GM12865 (cell line): ENCODE results near the gene SYNDIG1.

Experiments
- DNase-seq: peaks from one replicate; pipeline ENCODE4 v3.0.0; 2010; ENCODE audit warnings: low read depth
- H3K4me3 ChIP-seq: 2 replicates; pipeline ENCODE4 v1.5.1; 2011; ENCODE audit warnings: mild to moderate bottlenecking, low read depth, low read length, control low read depth
- TF ChIP-seq, protein P1 (sequence below): IDR thresholded peaks from 2 replicates; pipeline ENCODE4 v1.5.1; 2011; ENCODE audit warnings: low read length, control low read depth, low read depth, inconsistent platforms; ENCODE audit not compliant: insufficient read depth; ENCODE audit errors: missing control alignments

SYNDIG1 gene

DNA sequence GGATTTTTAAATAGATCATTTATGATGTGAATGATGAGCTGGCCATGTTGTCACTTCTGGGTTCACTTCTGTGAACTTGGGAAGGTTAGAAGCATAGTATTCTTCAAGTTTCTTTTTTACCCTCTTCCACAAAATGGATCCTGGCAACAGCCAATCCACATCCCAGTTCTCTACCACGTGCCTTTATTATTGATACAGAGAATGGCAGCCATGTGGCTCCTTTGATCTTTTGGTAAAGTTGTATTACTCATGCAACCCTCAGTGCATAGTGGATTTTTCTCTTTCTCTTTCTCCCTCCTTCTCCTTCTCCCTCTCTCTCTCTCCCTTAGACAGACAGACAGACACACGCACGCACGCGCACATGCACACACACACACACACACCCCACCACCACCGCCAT is 50.0 kb downstream of the SYNDIG1 start:
- TF ChIP-seq, protein P1, sequence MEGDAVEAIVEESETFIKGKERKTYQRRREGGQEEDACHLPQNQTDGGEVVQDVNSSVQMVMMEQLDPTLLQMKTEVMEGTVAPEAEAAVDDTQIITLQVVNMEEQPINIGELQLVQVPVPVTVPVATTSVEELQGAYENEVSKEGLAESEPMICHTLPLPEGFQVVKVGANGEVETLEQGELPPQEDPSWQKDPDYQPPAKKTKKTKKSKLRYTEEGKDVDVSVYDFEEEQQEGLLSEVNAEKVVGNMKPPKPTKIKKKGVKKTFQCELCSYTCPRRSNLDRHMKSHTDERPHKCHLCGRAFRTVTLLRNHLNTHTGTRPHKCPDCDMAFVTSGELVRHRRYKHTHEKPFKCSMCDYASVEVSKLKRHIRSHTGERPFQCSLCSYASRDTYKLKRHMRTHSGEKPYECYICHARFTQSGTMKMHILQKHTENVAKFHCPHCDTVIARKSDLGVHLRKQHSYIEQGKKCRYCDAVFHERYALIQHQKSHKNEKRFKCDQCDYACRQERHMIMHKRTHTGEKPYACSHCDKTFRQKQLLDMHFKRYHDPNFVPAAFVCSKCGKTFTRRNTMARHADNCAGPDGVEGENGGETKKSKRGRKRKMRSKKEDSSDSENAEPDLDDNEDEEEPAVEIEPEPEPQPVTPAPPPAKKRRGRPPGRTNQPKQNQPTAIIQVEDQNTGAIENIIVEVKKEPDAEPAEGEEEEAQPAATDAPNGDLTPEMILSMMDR, result no peak
- H3K4me3 ChIP-seq, result no peak overlapping the region
- DNase-seq, result no peak

DNA sequence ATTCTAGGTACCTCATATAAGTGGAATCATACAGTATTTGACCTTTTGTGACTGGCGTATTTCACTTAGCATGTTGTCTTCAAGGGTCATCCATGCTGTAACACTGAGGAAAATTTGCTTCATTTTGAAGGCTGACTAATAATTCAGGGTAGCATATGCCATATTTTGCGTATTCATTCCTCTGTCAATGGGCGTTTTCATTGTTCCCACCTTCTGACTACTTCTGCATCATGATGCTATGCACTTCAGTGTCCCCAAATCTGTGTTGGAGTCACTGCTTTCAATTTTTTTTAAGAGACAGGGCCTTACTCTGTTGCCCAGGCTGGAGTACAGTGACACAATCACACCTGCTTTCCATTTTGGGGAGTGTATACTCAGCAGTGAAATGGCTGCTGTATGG is 51.6 kb downstream of the SYNDIG1 start:
- TF ChIP-seq, protein P1, result no peak
- no peak overlapping the region for H3K4me3 ChIP-seq
- DNase-seq, result no peak

DNA sequence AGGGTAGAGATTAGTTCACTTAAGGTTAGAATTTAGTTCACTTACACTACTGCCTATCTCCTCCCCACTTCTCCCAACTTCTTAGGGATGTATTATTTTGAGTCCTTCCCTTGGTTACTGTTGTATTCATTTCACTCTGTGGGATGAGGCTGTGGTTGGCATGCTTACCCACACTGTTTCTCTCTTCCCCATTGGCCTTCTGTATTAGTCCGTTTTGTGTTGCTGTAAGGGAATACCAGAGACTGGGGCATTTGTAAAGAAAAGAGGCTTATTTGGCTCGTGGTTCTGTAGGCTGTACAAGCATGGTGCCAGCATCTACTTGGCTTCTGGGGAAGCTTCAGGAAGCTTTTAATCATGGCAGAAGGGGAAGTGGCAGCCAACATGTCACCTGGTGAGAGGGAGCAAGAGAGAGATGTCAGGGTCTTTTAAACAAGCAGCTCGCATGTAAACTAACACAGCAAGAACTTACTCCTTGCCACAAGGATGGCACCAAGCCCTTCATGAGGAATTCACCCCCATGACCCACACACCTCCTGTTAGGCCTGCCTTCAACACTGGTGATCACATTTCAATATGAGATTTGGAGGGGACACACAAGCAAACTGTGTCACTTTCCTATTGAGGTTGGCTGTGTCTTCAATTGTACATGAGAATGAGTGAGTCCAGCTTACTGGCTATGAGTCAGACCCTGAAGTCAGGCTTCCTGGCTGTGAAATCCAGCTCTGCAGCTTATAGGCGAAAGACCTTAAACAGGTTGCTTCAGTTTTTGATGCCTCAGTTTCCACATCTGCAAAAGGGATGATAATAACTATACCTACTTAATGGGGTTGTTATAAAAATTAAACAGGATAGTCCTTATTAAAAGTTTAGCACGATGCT is 53.3 kb downstream of the SYNDIG1 start:
- no peak for DNase-seq
- no peak overlapping the region for H3K4me3 ChIP-seq
- TF ChIP-seq, protein P1, result no peak

DNA sequence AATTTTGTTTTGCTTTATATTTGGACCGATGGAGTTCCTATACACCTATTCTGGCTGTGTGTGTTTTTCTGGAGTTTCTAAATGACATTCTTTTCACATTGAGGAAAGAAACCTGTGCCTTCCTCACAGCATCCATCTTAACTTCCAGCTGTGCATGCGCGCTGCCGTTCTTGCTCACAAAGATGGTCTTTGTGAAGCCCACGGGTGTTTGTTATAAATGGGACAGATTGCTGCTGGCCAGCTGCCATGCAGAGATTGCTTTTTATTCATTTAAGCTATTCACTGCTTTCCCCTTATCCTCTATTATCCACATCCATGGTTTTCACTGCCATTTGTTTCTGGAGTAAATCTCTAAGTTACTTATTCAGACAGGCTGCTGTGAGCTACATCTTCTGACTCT is 54.2 kb downstream of the SYNDIG1 start:
- DNase-seq, result no peak
- TF ChIP-seq, protein P1, result no peak
- no peak overlapping the region for H3K4me3 ChIP-seq

DNA sequence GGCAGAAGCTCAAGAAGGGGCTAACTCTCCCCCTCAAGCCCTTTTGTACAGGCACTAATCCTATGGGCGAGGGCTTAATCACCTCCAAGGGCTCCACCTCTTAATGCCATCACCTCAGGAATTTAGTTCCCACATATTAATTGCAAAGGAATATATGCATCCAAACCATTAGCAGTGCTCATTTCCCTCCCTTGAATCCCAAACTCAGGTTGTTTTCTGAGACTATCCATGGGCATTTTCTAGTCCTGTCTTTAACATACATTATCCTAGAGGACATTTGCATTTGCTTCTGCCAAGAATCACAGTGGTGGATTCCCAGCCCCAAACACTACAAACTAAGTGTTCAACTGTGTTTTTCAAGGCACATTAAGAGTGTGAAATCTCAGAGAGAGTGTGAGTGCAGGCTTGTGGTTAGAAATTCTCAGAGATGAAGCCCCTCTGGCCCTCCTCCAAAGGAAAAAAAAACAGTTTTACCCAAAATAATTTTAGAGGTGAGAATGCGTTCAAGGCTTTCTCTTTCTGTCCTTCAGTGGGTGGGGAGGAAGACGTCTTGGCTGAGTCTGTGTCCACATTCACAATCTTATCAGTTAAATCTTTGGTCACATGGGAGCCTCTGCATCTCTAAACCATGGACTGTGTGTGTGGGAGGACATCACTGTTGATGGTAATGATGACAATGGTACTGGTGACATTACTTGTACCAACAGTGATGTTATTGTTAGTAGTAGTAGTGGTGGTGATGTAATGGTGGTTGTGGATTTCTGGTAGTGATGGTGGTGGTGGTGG is 59.3 kb downstream of the SYNDIG1 start:
- H3K4me3 ChIP-seq, result no peak overlapping the region
- TF ChIP-seq, protein P1, result no peak
- DNase-seq, result no peak

DNA sequence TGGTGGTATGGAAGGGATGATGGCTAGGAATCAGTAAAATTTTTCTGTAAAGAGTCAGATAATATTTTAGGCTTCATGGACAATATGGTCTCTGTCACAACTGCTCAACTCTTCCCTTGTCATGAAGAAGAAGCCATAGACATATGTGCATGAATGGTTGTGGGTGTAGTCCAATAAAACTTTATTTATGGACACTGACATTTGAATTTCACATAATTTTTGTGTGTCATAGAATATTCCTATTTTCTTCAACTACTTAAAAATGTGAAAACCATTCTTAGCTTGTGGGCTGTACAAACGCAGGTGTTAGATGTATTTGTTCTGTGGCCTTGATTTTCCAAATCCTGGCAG is 59.9 kb downstream of the SYNDIG1 start:
- DNase-seq, result no peak
- TF ChIP-seq, protein P1, result no peak
- no peak overlapping the region for H3K4me3 ChIP-seq
